Heart left ventricle (tissue), 13 donors: ENCODE data around the gene SIDT2.

Source experiments
- CTCF ChIP-seq, 12 donors: fragments of 200-600 bp; sonication (generic) in 4 of 12; IDR thresholded peaks; one replicate each; pipeline versions ENCODE4 v1.5.0 to v1.8.0; 2018 to 2022; ENCODE audit warnings: antibody characterized with exemption in 12 of 12, mild to moderate bottlenecking in 5 of 12
- POLR2A ChIP-seq, 2 donors: fragments of 450-650 bp; IDR thresholded peaks; one replicate each; pipeline ENCODE4 v1.6.1; 2017; ENCODE audit warnings: antibody characterized with exemption in 2 of 2, mild to moderate bottlenecking in 2 of 2, moderate library complexity in 2 of 2
- donor health status: ischemic (EF 13 %, LVEDD 7.1; RV severe dilation, severe dysfunction).
- donor health status: DM: no; HTN: yes; CAD: no.
- donor health status: DM: no; HTN: no; CAD: no.
- donor health status: ischemic (EF 25% LVEDD 6.9; RV normal size, moderate dysfunction).
- donor health status: ischemic (EF 25% LVEDD 5.7; RV mildly dilated, moderate dysfunction).
- donor health status: ischemic (EF 35%, LVEDD 5.7; RV mildly dilated, moderate dysfunction).
- donor health status: nonischemic (EF 11% LVEDD 7.7; RV severe dilation, severe dysfunction).
- donor health status: DM: yes; HTN: yes; CAD: no.
- donor health status: PGD.
- donor health status: ischemic (EF 29% LVEDD 5.4; RV normal size, mild dysfunction).
- donor health status: nonischemic (EF 23%, LVEDD 6.1; RV moderate dilation, normal function).

DNA sequence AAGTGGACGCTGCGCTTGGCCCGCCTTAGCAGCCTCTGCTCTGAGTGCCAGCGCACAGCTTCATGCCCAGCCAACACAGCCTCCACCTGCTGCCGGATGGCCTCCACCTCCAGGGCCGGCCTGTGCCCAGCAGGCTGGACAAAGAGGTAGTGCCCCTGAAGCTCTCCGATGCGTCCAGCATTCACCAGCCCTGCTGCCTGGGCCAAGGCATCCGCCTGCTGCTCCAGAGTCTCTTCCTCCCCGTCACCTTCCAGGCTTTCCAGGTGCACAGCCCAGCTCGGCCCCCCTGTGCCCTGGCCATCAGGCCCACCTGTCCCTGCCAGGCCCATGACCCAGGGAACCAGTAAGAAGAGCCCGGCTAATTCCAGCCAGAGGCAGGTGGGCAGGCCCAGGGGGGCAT is 50.9 kb downstream of the SIDT2 start:
- no peak for TF ChIP-seq CTCF (IDR thresholded peaks at IDR 0.05)
- TF ChIP-seq POLR2A (IDR thresholded peaks at IDR 0.05): no peak
